ENCODE data around the gene UPK2. TPM values are rescaled to one million over a fixed set of nuclear protein-coding genes. Genes with fewer than 3 reads are reported as not detected.

The UPK2 gene
- total and polyA plus RNA-seq, 2 of the 13 experiments (the other 11 are each of a cell fraction or from before 2014, with no cell fraction given) = not detected

DNA sequence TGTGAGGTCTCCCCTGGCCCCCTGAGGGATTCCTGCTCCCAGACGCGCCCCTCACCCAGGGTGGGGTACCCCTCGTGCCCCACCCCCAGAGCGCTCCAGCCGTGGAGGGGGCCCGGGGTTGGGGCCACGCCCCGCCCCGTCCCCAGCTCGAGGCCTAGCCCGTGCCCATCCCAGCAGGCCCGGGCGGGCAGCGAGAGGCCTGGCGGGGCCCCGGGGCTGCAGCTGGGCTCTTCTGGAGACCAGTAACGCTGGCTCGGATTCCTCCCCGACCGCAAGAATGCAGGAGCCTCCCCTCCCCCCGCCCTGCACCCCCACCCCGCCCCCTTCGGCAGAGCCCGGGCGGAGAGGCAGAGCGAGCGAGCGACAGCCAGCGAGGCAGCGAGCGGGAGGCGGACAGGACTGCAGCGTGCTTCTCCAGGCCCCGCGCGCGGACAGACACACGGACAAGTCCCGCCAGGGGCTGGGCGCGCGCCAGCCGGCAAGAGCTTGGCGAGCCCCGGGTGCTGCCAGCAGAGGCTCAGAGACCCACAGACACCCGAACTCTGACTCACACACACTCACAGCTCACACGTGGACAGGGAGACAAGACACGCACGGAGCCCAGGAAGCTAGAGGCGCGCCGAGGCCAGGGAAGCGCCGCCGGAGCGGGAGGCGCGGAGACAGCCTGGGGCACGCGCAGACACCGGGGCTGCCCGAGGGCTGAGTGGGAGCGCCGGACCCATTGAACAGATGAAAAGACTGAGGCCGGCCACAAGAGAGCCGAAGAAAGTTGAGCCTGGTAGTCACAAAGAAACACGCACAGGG, 45.6 kb upstream of the UPK2 start (continued):
- TF ChIP-seq ZNF251 (CRISPR knock-in tag; IDR thresholded peaks at IDR 0.05) (no peak), ZNF468 (CRISPR knock-in tag; IDR thresholded peaks at IDR 0.05) (no peak), ZNF337 (CRISPR knock-in tag; IDR thresholded peaks at IDR 0.05; ENCODE audit: borderline replicate concordance, low read depth) (no peak), LBX2 (CRISPR knock-in tag; IDR thresholded peaks at IDR 0.05; ENCODE audit: borderline replicate concordance) (no peak), TOPORS (CRISPR knock-in tag; IDR thresholded peaks at IDR 0.05) (no peak), RXRA (CRISPR knock-in tag; IDR thresholded peaks at IDR 0.05) (no peak; the same call in 1 of the 2 replicates), SMAD9 (CRISPR knock-in tag; IDR thresholded peaks at IDR 0.05) (no peak), MED1 (CRISPR knock-in tag; IDR thresholded peaks at IDR 0.05) (peak; percentile 60; the same call in 1 of the 2 replicates), MXD4 (CRISPR knock-in tag; IDR thresholded peaks at IDR 0.05) (no peak; the same call in 1 of the 2 replicates), ZNF460 (CRISPR knock-in tag; IDR thresholded peaks at IDR 0.05; ENCODE audit: borderline replicate concordance) (no peak), SNAPC4 (CRISPR knock-in tag; IDR thresholded peaks at IDR 0.05) (no peak), ATRX (CRISPR knock-in tag; IDR thresholded peaks at IDR 0.05; ENCODE audit: borderline replicate concordance) (no peak), GRHL1 (CRISPR knock-in tag; conservative IDR thresholded peaks at IDR 0.05) (no peak), IRX3 (CRISPR knock-in tag; IDR thresholded peaks at IDR 0.05; ENCODE audit: borderline replicate concordance, low read depth) (no peak), ZSCAN29 (CRISPR knock-in tag; conservative IDR thresholded peaks at IDR 0.05) (no peak), FOXA1 (IDR thresholded peaks at IDR 0.05) (no peak), FOXA1 (CRISPR knock-in tag; IDR thresholded peaks at IDR 0.05) (no peak), CREB1 (IDR thresholded peaks at IDR 0.05) (no peak), CREB1 (CRISPR knock-in tag; IDR thresholded peaks at IDR 0.05) (no peak), ZNF557 (CRISPR knock-in tag; IDR thresholded peaks at IDR 0.05) (no peak)
- TF ChIP-seq, protein P1, sequence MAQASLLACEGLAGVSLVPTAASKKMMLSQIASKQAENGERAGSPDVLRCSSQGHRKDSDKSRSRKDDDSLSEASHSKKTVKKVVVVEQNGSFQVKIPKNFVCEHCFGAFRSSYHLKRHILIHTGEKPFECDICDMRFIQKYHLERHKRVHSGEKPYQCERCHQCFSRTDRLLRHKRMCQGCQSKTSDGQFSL (CRISPR knock-in tag; IDR thresholded peaks at IDR 0.05) = peak; percentile 53; the same call in 1 of the 2 replicates
- TF ChIP-seq, protein P2, sequence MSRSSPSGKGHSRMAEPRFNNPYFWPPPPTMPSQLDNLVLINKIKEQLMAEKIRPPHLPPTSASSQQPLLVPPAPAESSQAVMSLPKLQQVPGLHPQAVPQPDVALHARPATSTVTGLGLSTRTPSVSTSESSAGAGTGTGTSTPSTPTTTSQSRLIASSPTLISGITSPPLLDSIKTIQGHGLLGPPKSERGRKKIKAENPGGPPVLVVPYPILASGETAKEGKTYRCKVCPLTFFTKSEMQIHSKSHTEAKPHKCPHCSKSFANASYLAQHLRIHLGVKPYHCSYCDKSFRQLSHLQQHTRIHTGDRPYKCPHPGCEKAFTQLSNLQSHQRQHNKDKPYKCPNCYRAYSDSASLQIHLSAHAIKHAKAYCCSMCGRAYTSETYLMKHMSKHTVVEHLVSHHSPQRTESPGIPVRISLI (CRISPR knock-in tag; IDR thresholded peaks at IDR 0.05; ENCODE audit: borderline replicate concordance) = no peak

Data from HepG2 (cell line).